ENCODE measurements around the gene TM9SF2. TPM values are rescaled to one million over a fixed set of nuclear protein-coding genes. Genes with fewer than 3 reads are reported as not detected.

The TM9SF2 gene
- polyA plus RNA-seq, 2 of the 4 experiments (the other 2 are of a cell fraction), result 58.8 to 114 TPM

DNA sequence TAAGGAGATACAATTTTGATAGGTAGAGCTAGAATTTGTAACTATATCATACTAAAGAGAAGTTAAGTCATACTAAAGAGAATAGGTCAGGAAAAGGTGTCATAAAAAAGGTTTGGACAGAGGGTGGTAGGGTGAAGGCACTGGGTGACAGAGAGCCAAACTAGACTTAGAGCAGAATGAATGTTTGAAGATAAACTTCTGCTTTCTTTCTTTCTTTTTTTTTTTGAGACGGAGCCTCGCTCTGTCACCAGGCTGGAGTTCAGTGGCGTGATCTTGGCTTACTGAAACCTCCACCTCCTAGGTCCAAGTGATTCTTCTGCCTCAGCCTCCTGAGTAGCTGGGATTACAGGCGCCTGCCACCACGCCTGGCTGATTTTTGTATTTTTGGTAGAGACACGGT lies 44.1 kb downstream of the TM9SF2 start:
- Histone ChIP-seq H3K4me2 (no peak overlapping the region), H3K27ac (no peak overlapping the region), H3K9me3 (no peaks in the 10 kb centered on the region), H3K4me1 (no peaks in the 10 kb centered on the region), H3K4me3 (no peak overlapping the region)
- CTCF ChIA-PET, result no interaction called here
- no peak for ATAC-seq
- no peak for FAIRE-seq
- DNase-seq (ENCODE audit: low read depth in 1 of 2, low spot score in 1 of 2), result no peak
- WGBS (ENCODE audit: missing lambda C conversion rate), result 96% methylated on average over 6 of the region's 6 CpGs
- POLR2A ChIA-PET, result no interaction called here
- no peak for TF ChIP-seq EHMT2 (IDR thresholded peaks at IDR 0.05; ENCODE audit: low read depth)
- TF ChIP-seq, protein P1, sequence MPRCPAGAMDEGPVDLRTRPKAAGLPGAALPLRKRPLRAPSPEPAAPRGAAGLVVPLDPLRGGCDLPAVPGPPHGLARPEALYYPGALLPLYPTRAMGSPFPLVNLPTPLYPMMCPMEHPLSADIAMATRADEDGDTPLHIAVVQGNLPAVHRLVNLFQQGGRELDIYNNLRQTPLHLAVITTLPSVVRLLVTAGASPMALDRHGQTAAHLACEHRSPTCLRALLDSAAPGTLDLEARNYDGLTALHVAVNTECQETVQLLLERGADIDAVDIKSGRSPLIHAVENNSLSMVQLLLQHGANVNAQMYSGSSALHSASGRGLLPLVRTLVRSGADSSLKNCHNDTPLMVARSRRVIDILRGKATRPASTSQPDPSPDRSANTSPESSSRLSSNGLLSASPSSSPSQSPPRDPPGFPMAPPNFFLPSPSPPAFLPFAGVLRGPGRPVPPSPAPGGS (IDR thresholded peaks at IDR 0.05), result no peak

DNA sequence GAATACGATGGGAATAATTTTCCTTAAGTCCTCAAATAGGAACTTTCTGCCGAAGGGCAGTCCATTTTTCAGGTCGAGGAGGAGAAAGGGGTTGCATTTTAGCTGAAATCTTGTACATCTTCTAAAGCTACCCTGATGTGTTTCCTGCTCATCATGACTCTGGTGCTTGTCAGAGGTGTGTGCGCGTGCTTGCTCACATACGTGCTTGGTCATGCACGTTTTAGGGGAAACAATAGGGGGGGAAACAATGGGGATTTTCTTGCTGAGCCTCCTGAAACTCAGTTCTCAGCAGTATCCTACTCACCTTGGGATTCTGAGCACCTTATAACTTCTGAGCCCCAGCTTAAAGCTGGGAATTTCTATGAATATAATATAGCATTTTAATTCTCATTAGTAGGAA lies 44.7 kb downstream of the TM9SF2 start:
- POLR2A ChIA-PET, result no interaction called here
- DNase-seq (ENCODE audit: low read depth in 1 of 2, low spot score in 1 of 2) (no peak), ATAC-seq (no peak), FAIRE-seq (no peak)
- CTCF ChIA-PET, result interaction anchor here (1.0 kb wide), 1 partner anchor 20 kb away, joined by 3 read pairs; no protein-coding TSS in a partner anchor
- no peak overlapping the region for H3K4me3 ChIP-seq
- no peak overlapping the region for H3K4me2 ChIP-seq
- H3K4me1 ChIP-seq, result no peaks in the 10 kb centered on the region
- no peaks in the 10 kb centered on the region for H3K9me3 ChIP-seq
- H3K27ac ChIP-seq, result no peak overlapping the region
- TF ChIP-seq CBX8 (IDR thresholded peaks at IDR 0.05), result no peak
- TF ChIP-seq RFX5 (IDR thresholded peaks at IDR 0.05), result no peak
- TF ChIP-seq, protein P2, sequence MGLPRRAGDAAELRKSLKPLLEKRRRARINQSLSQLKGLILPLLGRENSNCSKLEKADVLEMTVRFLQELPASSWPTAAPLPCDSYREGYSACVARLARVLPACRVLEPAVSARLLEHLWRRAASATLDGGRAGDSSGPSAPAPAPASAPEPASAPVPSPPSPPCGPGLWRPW (IDR thresholded peaks at IDR 0.05), result no peak
- TF ChIP-seq CEBPB (IDR thresholded peaks at IDR 0.05), result no peak
- no peak for TF ChIP-seq CHD2 (IDR thresholded peaks at IDR 0.05; ENCODE audit: low read length, partially characterized antibody)
- no peak for TF ChIP-seq MAFK (IDR thresholded peaks at IDR 0.05; ENCODE audit: partially characterized antibody)
- no peak for TF ChIP-seq BHLHE40 (IDR thresholded peaks at IDR 0.05; ENCODE audit: low read depth, low read length)
- no peak for TF ChIP-seq HEYL (CRISPR knock-in tag; IDR thresholded peaks at IDR 0.05)
- no peak for TF ChIP-seq KDM1A (IDR thresholded peaks at IDR 0.05; ENCODE audit: low read depth)
- TF ChIP-seq, protein P1 (IDR thresholded peaks at IDR 0.05), result no peak
- TF ChIP-seq, protein P3, sequence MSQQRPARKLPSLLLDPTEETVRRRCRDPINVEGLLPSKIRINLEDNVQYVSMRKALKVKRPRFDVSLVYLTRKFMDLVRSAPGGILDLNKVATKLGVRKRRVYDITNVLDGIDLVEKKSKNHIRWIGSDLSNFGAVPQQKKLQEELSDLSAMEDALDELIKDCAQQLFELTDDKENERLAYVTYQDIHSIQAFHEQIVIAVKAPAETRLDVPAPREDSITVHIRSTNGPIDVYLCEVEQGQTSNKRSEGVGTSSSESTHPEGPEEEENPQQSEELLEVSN (IDR thresholded peaks at IDR 0.05; ENCODE audit: borderline replicate concordance, low read depth), result no peak
- no peak for TF ChIP-seq POLR2A (IDR thresholded peaks at IDR 0.05; ENCODE audit: low read length)
- no peak for TF ChIP-seq EHMT2 (IDR thresholded peaks at IDR 0.05; ENCODE audit: low read depth)
- WGBS (ENCODE audit: missing lambda C conversion rate), result 91% methylated on average over 7 of the region's 7 CpGs

DNA sequence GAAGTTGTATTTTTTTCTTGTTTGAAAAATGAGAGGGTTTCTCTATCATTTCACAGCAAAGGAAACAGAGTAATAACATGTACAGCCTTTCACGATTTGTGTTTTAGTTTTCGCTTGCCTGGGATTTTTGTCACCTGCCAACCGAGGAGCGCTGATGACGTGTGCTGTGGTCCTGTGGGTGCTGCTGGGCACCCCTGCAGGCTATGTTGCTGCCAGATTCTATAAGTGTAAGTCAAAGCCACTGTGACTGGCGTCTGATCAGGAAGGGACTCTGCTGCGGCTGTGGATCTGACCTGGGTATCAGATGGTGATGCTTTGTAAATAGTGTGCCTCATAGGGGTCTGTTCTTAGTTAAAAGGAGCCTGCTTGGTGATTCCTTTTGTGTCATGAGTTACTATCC lies 45.6 kb downstream of the TM9SF2 start:
- no peak for TF ChIP-seq CBX8 (IDR thresholded peaks at IDR 0.05)
- no peak for TF ChIP-seq FOSL2 (IDR thresholded peaks at IDR 0.05)
- TF ChIP-seq FOSL2 (CRISPR knock-in tag; IDR thresholded peaks at IDR 0.05), result no peak
- TF ChIP-seq HEYL (CRISPR knock-in tag; IDR thresholded peaks at IDR 0.05), result no peak
- no peak for TF ChIP-seq KDM1A (IDR thresholded peaks at IDR 0.05; ENCODE audit: low read depth)
- TF ChIP-seq TP53 (CRISPR knock-in tag; IDR thresholded peaks at IDR 0.05), result no peak
- no peak for TF ChIP-seq JUN (IDR thresholded peaks at IDR 0.05)
- no peak for TF ChIP-seq CHD4 (IDR thresholded peaks at IDR 0.05; ENCODE audit: borderline replicate concordance)
- TF ChIP-seq, protein P4, sequence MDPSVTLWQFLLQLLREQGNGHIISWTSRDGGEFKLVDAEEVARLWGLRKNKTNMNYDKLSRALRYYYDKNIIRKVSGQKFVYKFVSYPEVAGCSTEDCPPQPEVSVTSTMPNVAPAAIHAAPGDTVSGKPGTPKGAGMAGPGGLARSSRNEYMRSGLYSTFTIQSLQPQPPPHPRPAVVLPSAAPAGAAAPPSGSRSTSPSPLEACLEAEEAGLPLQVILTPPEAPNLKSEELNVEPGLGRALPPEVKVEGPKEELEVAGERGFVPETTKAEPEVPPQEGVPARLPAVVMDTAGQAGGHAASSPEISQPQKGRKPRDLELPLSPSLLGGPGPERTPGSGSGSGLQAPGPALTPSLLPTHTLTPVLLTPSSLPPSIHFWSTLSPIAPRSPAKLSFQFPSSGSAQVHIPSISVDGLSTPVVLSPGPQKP (IDR thresholded peaks at IDR 0.05; ENCODE audit: low read depth, low read length), result no peak
- no peak for TF ChIP-seq EHF (CRISPR knock-in tag; IDR thresholded peaks at IDR 0.05)
- TF ChIP-seq RCOR1 (IDR thresholded peaks at IDR 0.05; ENCODE audit: low read depth, low read length), result no peak
- H3K4me3 ChIP-seq, result no peak overlapping the region
- FAIRE-seq, result no peak
- no peak overlapping the region for H3K27ac ChIP-seq
- DNase-seq (ENCODE audit: low read depth in 1 of 2, low spot score in 1 of 2), result no peak
- ATAC-seq, result no peak
- no peaks in the 10 kb centered on the region for H3K4me1 ChIP-seq
- no peak overlapping the region for H3K4me2 ChIP-seq
- no peaks in the 10 kb centered on the region for H3K9me3 ChIP-seq
- ChIA-PET POLR2A (no interaction called here), CTCF (interaction anchor here (1.0 kb wide), 1 partner anchor 19 kb away, joined by 3 read pairs; no protein-coding TSS in a partner anchor)
- WGBS (ENCODE audit: missing lambda C conversion rate), result 94% methylated on average over 7 of the region's 7 CpGs
